ENCODE results near the gene ARTN. TPM values are rescaled to one million over a fixed set of nuclear protein-coding genes. Genes with fewer than 3 reads are reported as not detected.

Gene ARTN
- total RNA-seq, 1 donor from 2014 or later, result 0.49 TPM

DNA sequence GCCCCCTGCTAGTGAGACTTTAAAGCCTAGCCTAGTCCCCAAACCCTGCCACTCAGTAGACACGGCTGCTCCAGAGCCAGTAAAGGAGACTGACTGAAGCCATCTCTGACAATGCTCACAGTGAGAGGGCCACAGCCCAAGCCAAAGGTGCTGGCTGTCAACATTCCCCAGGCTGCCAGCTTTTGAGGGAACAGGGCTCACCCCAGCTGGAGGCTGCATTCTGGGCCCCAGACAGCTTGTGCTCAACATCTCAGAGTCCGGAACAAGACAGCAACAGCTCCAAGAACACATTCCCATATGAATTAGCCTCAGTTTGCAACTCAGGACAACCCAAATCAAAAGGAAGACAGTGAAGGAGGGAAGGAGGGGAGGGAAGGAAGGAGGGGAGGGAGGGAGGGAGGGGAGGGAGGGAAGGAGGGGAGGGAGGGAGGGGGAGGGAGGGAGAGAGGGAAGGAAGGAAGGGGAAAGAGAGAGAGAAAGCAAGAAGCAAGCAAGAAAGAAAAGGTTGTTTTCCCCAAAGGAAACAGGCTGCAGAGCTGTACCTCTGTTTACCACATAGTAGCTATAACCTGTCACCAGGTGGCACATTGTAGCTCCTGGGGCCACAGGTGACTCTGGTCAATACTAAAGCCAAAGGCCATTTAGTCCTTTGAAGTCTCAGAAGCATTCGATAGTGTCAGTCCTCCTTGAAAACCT is 5.4 kb downstream of the ARTN start:
- DNase-seq (ENCODE audit: missing footprints) (no peak), ATAC-seq (peak; percentile 69)
- intact Hi-C loops (cut with DNase I), result loop anchor here (10.0 kb wide), 1 partner anchor 104 kb away; no protein-coding TSS in a partner anchor

DNA sequence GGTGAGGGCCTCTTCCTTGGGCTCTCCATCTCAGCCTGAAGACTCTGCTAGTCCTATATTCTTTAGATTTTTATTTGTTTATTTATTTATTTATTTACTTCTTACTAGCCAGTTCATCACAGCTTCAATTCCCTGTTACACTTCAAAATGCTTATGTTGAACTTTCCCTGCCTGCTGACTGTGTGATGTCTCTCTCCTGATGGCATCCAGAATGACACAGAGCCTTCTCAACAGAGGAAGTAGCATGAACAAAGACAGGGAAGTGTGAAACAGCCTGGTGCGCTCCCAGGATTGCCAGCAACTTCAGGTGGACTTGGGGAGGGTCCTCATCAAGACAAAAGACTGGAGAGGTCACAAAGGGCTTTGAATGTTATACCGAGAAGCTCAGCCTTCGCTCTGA is 8.8 kb downstream of the ARTN start:
- ATAC-seq (no peak), DNase-seq (ENCODE audit: missing footprints) (no peak)
- intact Hi-C loops (cut with DNase I), result no loop called here

DNA sequence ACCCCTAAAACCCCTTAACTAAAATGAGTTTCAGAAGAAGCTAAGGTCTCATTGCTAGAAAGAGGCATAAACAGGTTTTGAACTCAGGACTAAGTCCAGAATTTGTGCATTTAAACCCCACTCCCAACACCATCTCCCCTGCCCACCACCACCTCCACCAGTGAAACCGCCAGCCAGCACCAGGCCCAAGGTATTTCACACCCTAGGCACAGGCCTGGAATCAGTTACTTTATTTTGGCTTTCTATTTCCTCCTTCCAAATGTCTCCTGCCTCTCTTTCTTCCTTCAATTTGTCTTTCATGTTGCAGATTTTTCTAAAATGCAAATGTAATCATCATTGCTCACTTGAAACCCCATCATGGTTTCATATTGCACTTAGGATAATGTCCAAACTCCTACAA is 11.3 kb downstream of the ARTN start:
- intact Hi-C loops (cut with DNase I), result loop anchor here (5.0 kb wide), 1 partner anchor 183 kb away; no protein-coding TSS in a partner anchor
- ATAC-seq, result no peak
- no peak for DNase-seq (ENCODE audit: missing footprints)

DNA sequence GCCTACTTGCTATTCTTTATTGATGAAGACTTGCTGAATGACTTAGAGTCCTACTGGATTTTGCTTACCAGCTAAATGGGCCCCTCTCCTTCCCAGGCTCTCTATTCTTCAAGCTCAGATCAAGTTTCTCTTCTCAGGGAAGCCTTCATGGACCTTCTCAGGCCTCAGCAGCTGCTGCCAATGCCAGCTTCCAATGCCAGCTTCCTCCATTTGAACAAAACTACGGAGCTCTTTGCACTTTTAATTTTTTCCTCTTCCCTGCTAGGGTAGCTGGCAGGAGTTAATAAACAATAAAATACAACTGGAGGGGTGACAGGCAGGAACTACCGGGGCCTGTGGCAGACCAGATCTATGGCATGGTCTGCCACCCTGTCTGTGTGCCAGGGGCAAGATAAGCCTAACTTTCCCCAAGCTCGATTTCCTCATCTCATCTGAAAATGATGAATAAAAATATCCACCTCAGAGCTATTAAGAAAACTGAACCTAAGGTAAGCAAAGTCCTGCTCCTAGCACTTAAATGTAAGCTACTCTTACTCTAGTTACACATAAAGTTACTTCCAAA is 12.2 kb downstream of the ARTN start:
- no peak for ATAC-seq
- intact Hi-C loops (cut with DNase I), result loop anchor here (1.0 to 5.0 kb wide), 2 partner anchors 29 to 183 kb away; partner anchors contain the start of gene ATP6V0B
- no peak for DNase-seq (ENCODE audit: missing footprints)

DNA sequence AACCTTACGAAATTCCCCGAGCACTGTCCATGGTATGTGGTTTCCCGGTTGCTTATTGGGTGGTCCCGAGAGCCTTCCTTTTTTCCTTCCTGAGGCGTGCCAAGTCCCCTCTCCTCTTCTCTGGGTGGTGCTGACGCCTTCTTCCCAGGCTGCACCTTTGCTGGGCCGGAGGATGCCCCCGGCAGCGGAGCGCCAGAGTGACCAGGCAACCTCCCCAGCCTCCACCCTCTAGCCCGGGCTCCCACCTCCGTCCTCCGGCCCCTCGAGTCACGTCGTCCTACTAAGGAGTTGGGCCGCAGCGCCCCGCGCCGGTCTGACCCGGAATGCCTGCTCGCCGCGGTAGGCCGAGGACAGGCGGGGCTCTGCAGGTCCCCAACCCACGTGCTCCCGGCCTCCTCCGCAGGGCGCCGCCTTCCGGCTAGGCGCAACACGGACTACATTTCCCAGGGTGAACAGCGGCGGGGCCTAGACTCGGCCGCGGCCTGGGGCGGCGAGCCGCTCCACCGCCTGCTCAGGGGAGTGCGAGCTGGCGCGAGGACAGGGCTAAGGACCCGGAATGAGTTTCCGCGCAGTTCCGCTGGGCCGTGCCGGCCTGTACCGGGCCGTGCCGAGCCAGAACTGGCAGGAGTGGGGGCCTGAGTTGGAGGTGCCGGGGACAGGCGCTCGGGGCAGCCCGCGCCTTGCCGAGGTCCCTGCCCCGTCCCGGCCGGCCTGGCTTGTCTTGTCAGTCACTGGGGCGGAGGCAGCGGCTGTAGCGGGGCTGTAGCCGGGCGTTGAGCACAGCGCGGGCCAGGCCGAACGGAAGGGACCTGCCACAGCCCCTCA is 12.8 kb downstream of the ARTN start, which contains the start of gene IPO13:
Gene IPO13, plus strand, starts transcription at position 715 of the 825 bp plus-strand sequence. CDS start 651 bp downstream, outside the sequence.
- intact Hi-C loops (cut with DNase I), result loop anchor here (1.0 to 5.0 kb wide), 2 partner anchors 28 to 184 kb away; partner anchors contain the start of gene ATP6V0B
- peak; percentile 98 for DNase-seq (ENCODE audit: missing footprints)
- peak; percentile 98 for ATAC-seq

DNA sequence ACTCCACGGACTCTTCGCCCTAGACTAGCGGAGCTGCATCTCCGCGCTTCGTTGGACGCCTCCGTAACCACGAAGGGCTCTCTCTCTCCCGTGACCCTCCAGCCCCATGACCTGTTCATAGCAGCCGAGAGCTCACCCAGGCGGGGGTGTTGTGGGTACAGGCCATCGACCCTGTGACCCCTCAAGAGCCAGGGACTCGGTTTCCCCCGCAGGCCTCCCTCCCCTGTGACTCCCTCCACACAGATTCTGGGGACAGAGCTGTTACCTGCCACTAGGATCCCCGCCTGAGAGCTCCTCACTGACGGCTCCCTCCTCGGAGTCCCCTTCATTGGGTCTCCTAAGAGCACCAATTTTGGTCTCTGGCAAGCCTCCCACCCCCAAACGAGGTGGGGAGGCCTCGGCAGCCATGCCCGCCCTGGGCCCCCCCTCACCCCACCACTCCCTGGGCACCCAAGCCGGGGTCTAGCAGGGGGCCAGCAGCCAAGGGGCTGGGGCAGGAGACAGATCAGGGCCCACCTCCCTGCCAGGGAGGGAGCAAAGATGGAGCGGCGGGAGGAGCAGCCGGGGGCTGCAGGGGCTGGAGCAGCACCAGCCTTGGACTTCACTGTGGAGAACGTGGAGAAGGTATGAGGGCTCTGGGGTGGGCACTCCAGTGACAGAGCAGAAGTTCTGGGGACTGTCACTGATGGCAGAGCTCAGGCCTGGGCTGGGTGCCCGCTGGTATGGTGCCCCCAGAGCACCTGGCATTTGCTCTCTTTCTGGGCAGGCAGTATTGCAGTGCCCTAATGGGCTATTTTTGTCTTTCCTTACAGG is 13.7 kb downstream of the ARTN start:
- peak; percentile 38 for ATAC-seq
- DNase-seq (ENCODE audit: missing footprints), result no peak
- intact Hi-C loops (cut with DNase I), result loop anchor here (5.0 kb wide), 1 partner anchor 185 kb away; no protein-coding TSS in a partner anchor

DNA sequence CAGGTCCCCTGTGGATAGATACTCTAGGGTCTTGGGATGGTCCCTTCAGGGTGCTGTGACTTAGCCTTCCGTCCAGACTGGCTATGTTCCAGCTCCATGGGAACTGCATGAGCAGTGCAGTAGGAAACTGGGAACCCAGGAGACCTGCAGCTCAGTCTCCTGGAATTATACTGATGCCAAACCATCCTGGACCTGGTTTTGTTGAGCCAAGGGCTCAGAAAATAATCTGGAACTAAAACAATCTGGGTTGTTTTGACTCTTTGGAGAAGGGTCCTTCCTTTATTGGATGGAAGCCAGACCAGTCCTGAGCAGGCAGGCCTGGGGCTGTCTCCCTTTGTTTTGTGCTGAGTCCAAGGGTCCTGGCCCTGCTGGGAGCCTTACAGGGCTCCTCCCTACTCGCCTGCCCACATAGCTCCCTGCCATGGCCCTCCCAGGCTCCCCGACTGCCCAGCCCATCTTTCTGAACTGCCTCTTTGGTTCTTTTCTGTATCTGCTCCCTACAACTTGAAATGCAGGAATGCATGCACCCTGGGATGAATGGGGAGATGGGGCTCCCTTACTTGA is 14.4 kb downstream of the ARTN start:
- no peak for ATAC-seq
- no peak for DNase-seq (ENCODE audit: missing footprints)
- intact Hi-C loops (cut with DNase I), result loop anchor here (5.0 kb wide), 1 partner anchor 186 kb away; no protein-coding TSS in a partner anchor

DNA sequence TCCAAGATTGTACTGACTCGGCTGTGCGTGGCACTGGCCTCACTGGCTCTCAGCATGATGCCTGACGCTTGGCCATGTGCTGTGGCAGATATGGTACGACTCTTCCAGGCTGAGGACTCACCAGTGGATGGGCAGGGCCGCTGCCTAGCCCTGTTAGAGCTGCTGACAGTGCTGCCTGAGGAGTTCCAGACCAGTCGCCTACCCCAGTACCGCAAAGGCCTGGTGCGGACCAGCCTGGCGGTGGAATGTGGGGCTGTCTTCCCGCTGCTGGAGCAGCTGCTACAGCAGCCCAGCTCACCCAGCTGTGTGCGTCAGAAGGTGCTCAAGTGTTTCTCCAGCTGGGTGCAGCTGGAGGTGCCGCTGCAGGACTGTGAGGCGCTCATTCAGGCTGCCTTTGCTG is 16.1 kb downstream of the ARTN start:
- ATAC-seq (no peak), DNase-seq (ENCODE audit: missing footprints) (no peak)
- intact Hi-C loops (cut with DNase I), result loop anchor here (5.0 kb wide), 1 partner anchor 187 kb away; no protein-coding TSS in a partner anchor

DNA sequence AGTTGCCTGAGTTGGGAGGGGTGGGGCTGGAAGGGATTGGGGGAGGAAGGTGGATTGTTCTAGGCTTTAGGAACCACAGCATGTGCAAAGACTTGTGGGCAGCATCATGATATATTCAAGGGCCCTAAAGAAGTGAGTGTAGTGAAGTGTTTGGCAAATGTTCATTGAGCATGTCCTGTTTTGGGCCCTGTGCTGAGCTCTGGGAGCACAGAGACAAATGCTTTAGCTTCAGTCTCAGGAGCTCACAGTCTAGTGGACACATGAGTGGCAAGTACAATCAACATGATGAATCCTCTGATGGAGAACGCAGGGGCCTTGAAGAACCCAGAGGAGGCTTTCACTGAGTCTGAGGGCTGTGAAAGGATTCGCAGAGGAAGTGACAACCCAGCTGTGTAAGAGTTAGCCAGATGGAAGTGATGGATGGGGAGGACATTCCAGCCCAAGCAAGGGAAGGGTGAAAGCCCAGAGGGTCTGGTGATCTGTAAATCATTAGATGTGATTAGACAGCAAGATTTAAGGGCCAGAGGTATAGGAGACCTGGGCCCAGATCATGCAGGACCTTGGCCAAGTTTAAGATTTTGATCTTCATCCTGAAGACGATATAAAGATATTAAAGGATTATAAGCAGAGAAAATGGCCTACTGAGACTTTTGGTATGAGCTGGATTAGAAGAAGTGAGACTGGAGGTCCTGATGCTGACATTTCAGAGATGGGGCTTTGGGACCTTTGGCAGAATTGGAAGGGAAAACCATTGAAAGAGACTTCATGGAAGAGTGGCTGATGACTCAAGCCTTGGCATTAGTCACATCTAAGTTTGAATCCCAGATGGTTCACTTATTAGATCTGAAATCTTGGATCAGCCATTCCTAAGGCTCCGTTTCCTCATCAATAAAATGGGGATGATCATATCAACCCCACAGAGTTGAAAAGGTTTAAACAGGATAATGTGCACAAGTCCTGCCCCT is 17.7 kb downstream of the ARTN start:
- no peak for DNase-seq (ENCODE audit: missing footprints)
- ATAC-seq, result no peak
- intact Hi-C loops (cut with DNase I), result no loop called here

DNA sequence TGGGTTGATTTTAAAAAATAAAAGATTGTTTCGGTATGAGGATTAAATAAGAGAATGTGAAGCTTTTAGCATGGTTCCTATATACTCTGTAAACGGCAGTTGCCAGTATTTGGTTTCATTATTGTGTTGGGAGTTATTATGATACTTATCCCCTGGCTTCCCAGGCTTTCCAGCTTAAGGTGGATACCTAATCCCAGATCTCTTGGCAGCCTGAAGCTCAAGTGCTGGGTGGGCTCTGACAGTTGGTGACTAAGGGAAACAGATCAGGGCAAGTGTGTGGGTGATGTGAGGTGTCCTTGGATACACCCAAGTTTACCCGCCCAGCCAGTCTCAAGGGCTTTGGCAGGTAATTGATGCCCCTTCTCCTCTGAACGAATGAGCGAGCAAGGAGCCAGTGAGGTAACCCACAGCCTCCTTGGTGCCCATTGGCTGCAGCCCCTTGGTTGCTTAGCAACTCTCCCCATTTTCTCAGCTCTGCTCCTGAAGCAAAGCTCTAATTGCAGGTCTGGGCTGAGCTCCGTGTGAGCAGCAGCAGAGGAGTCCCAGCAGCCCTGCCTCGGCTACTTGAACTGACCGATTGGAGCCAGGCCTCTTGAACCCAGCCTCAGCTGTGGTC is 19.2 kb downstream of the ARTN start:
- no peak for ATAC-seq
- intact Hi-C loops (cut with DNase I), result no loop called here
- DNase-seq (ENCODE audit: missing footprints), result no peak

DNA sequence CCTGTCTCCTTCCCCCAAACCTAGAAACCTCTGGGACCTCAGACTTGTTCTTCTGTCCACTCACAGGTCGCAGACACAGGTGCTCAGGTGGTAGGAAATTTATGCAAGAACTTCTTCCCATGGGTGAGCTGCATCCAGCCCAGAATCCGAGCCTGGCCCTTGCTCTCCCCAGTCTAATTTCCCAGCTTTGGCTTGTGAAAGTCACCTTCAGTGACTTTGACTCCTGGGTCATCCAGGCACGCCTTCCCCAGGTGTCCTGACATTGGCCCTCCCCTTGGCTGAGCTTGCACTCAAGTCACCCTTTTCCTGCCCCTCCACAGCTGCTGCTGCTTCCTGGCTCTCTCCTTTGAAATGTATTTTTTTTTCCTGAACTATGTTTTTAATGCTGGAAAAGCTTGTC is 19.8 kb downstream of the ARTN start:
- ATAC-seq, result no peak
- intact Hi-C loops (cut with DNase I), result no loop called here
- DNase-seq (ENCODE audit: missing footprints), result no peak

DNA sequence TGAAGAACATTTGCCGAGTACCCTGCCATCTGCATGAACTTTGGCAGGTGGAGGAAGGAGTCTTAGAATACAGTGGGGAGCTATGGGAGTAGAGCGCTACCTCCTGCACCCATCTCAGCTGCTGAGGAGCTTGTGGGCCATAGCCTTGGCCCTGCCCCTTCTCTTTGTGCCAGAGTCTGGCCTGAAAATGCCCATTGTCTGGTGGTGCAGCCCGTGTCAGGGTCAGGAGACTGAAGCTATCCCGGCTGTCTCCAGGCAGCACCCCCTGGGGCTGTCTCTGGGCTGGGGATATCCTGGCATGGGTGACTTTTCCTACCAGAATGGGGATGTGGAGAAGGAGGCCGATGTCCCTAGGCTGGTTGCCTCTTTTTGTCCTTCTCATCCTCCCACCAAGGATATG is 20.4 kb downstream of the ARTN start:
- intact Hi-C loops (cut with DNase I), result no loop called here
- DNase-seq (ENCODE audit: missing footprints) (no peak), ATAC-seq (no peak)

DNA sequence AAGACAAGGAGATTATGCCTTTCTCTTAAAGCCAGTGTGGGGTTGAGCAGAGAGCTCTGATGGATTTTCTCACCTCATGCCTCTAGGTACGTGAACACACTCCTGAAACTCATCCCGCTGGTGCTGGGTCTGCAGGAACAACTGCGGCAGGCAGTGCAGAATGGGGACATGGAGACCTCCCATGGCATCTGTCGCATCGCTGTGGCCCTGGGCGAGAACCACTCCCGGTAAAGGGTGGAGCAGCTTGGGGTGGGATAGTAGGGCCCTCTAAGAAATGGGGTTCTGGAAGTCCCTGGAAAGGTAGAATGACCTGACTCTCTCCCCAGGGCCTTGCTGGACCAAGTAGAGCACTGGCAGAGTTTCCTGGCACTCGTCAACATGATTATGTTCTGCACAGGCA is 22.6 kb downstream of the ARTN start:
- DNase-seq (ENCODE audit: missing footprints) (no peak), ATAC-seq (no peak)
- intact Hi-C loops (cut with DNase I), result no loop called here

DNA sequence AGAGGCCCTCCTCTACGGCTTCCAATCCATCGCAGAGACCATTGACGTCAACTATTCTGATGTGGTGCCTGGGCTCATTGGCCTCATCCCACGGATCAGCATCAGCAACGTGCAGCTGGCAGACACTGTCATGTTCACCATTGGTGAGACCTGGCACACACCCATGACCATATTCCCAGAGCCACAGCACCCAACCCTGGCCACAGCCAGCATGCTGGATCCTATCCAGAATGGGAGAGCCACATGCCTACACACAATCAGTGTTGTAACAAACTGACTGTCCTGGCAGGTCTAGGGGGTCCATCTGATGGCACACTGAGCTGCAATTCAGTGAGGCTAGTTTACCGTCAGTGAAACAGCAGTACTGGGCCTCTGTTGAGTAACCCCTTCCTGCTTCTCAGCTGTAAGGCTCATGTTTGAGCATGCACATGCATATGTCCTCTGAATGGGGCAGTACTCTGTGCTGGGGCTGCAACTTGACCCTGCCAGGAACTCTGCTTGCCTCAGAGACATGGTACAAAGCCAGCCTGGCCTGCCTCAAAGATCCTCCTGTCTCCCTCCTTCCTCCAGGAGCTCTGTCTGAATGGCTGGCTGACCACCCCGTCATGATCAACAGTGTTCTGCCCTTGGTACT is 23.9 kb downstream of the ARTN start:
- ATAC-seq (no peak), DNase-seq (ENCODE audit: missing footprints) (no peak)
- intact Hi-C loops (cut with DNase I), result no loop called here

DNA sequence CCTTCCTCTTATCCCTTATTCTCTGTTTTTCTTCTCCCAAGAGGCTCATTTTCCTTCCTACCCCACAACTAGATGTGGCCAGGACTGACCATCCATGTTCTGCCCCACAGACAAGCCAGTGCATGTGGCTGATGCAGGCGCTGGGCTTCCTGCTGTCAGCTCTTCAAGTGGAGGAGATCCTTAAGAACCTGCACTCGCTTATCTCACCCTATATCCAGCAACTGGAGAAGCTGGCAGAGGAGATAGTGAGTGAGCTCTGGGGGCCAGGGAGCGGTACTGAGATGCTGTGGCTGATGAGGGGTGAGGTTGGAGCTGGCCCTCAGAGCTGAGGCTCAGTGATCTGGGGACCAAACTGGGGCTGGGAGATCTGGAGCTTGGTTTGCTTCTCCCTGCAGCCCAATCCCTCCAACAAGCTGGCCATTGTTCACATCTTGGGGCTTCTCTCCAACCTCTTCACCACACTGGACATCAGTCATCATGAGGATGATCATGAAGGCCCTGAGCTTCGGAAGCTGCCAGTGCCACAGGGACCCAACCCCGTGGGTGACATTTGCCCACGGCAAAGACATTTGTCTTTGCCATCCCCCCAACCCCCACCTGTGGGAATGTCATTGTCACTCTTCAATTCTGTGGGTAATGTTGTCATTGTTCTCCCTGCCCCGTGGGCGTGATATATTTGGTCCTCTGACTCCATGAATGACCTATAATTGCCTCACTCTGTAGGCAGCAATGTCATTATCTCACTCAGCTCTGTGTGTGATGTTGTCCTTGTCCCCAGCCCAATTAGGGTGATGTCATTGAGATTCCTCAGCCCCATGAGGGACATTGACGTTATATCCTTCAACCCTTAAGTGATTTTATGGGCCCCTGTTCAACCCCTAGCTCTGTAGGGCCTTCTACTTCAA is 25.0 kb downstream of the ARTN start:
- intact Hi-C loops (cut with DNase I), result no loop called here
- DNase-seq (ENCODE audit: missing footprints), result no peak
- ATAC-seq, result no peak
